CD4-positive, alpha-beta T cell treated with Interleukin-2 at 100 ng/mL for 4 hours (primary cell): ENCODE measurements around the gene CAPN13.

Experiments used
- DNase-seq: peaks from one replicate; pipeline ENCODE4 v3.0.0-alpha.2; 2020; ENCODE audit warnings: low spot score

The CAPN13 gene

DNA sequence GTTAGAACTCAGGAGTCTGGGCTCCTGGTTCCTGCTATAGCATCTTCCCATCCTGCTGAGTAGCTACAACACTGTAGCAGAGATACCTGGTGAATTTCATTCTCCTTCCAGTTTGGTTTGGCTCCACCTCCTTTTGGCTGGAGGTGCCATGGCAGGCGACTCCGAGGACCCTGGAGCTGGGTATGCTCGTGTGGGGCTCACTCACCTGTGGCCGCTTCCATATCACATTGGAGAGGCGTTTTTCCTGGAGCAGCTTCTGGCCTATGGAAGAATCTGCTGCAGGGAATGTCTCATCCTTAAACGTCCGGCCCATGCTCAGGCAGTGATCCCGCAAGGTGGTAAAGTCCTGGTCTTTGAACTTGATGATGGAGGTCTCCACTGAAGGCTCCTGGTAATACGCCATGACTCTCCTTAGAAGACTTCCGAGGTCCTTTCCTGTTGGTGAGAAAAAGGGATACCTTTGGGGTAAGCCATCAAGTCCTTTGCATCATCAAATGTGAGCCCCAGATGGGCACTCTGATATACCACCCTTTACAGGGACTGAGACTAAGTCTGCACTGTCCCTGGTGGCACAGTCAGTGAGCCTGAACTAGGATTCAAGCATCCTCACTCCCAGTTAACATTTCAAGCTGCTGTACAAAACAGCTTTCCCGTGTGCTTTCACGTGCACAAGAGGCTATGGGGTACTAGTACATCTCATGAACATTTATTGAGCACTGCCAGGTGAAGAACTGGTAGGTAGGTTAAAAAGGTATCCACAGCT lies 20.1 kb downstream of the CAPN13 start:
- no peak for DNase-seq

DNA sequence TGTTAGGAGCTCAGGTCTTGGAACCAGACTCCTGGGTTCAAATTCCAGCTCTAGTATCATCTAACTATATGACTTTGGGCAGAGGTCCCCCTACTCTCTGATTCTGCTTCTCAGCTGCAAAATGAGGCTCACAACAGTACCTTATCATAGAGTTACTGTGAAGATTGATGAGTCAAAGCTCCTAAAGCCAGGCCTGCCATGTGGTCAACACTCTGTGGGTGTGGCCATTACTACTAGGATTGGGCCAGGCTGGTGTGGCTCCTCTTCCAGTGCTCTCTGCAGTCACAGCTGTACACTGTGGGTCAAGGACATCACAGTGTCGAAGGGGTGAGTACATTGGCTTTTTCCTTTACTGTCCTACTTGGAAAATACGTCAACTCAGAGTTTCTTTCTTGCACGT lies 22.6 kb downstream of the CAPN13 start:
- no peak for DNase-seq

DNA sequence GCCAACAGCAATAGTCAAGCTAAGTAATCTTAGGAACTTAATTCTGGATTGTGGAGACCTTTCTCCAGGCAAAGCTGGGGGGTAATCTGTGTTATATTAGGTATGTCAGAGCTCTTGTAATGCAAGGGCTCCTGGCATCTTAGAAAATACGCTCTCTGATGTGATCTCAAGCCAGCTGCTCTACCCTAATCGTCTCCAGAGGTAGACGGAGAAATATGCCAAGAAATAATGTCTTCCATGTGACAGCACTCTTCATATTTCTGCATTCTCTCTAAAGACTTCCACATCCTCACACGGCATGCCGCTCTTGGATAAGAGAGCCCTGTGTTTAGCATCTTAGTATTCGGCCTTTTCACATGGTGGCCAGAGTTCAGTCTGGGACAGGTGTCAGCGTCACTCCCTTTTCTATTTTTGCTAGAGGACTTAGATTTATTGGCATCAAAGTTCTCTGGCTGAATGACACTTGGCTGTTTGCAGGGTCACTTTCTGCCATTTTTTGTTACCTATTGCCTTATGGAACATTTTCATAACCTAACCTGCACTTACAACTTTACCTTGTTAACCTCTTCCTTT lies 25.2 kb downstream of the CAPN13 start:
- no peak for DNase-seq

DNA sequence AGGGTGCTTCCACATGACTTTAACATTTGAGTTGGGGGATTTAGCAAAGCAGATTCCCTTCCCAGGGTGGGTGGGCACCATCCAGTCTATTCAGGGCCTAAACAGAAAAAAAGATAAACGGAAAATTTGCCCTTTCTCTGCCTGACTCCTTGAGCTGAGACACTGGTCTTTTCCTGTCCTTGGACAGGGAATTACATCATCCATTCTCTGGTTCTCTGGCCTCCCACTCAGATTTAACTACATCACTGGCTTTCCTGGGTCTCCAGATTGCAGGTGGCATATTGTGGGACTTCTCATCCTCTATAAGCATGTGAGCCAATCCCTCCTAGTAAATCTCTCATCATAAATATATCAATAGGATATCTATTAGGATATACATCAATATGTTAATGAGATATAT lies 25.8 kb downstream of the CAPN13 start:
- no peak for DNase-seq

DNA sequence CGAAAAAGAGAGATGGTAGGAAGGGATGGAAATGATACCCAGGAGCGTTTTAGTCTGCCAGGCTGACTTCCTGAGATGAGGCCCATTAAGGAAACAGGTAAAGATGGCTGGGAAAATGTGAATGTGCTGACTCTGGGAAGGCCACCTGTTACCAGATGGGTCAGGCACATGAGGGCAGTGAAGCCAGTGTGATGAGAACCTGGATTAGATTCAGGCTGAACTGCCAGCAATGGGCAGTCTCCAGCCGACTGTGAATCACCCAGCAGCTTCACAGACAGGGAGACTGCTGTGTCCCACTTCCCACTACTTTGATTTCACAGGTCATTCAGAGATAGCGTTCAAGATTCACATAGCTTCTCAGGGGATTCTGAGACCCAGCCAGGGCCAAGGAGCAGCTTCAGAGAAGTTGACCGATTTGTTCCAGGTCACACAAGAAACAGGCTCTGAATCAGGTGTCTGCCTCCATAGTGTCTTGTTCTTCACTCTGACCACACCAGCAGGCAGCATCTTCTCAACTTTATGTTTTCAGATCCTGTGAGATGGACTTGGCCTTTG lies 26.4 kb downstream of the CAPN13 start:
- no peak for DNase-seq

- DNase-seq = no peak
Observed at GRCh38 chr2:30778611-30779010, 28.6 kb downstream of the CAPN13 start.

DNA sequence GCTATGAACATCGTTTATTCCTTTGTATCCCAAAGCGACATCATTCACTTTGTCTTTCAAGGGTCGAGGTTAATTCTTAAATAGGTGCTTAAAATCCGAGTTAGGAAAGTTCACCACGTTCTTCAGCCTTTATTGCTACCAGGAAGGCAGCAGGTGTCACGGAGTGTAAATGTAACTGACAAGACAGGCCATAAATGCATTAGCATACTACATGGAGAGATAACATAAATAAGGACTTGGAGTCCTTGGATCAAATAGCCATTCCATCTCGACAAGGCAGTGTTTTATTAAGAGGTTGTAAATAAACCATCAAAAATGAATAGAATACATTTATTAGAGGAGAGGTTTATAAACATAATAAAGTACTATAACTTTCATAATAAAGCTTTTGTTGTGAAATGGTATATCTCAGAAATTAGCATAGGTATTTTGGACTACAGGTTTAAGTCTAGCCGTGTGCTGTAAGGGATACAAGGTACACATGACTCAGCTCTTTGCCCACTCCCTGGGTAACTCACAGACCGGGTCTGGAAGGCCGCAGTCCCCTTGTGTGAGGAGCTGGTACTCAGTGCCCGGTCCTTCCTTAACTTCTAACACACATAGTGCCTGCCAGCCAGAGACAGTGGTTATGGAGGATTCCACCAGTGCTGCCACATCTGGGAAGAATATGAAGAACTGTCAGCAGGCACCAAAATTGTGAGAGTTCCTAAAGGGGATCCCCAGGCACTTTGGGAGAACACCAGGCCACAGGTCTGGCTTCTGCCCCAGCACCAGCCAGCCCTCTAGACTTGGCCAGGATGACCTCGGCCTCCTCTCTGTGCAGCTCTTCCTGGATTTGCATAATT lies 29.4 kb downstream of the CAPN13 start:
- no peak for DNase-seq

- no peak for DNase-seq
Observed at GRCh38 chr2:30776831-30777635, 30.2 kb downstream of the CAPN13 start.

DNA sequence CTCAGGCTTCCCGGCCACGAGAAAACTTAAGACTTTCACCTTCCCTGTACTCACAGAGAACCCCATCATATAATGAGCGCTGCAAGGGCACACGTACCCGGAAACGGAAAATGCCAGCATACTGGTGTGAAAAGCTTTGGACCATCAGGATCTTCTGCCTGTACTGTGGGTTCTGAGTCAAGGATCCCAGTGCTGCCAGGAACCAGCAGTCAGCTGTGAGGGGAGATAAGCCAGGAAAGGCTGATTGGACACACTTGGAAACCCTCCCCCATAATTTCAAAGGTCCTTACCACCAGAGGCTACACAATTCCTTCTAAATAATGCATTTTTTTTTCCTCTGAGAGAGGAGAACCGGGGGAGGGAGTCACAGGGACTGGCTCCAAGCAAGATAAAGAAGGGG lies 31.4 kb downstream of the CAPN13 start:
- DNase-seq = no peak

DNA sequence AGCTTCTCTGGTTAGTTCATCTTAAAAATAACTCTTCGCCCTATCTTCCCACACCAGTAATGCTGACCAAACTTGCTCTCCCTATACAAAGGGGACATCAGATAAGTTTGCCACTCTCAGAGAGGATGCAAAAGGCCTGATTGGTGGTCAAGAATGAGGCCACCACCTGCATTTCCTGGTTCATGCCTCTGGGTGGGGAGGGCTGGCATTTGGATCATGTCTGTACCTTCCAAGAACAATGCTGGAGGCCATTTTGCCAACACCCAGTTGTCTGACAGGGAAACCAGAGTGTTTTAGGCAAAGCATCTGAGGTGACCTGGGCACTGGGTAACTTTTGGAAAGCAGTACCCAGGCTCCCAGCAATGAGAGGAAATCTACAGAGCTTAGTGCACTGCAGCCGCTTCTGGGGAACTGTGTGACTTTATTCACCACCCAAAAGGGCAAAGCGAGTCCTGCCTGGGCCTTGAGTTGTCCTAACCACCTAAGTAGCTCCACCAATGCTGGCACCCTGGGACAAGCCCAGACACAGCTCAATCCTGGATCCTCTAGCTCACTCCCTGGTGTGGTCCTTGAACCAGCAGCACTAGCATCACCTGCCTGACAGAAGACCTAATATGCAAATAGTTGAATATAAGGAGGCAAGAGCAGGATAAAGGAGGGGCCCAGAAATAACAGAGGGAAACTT lies 35.1 kb downstream of the CAPN13 start:
- no peak for DNase-seq

- DNase-seq = no peak
Observed at GRCh38 chr2:30770816-30771576, 36.2 kb downstream of the CAPN13 start.

GRCh38 chr2:30769891-30770462 lies 37.3 kb downstream of the CAPN13 start:
- DNase-seq = no peak

DNA sequence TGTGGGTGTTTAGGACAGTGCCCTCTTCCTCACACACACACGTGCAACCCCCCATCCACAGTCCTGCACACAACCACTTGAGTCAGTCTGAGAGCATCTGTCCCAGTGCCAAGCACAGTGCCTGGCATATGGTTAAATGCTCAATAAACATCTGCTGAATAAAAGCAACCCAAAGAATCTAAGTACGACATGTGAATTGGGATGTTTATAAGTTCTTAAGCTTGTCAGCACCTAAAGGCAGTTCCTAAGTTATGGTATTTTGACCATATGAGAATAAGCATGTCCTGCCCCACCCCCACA lies 37.8 kb downstream of the CAPN13 start:
- DNase-seq = no peak

DNA sequence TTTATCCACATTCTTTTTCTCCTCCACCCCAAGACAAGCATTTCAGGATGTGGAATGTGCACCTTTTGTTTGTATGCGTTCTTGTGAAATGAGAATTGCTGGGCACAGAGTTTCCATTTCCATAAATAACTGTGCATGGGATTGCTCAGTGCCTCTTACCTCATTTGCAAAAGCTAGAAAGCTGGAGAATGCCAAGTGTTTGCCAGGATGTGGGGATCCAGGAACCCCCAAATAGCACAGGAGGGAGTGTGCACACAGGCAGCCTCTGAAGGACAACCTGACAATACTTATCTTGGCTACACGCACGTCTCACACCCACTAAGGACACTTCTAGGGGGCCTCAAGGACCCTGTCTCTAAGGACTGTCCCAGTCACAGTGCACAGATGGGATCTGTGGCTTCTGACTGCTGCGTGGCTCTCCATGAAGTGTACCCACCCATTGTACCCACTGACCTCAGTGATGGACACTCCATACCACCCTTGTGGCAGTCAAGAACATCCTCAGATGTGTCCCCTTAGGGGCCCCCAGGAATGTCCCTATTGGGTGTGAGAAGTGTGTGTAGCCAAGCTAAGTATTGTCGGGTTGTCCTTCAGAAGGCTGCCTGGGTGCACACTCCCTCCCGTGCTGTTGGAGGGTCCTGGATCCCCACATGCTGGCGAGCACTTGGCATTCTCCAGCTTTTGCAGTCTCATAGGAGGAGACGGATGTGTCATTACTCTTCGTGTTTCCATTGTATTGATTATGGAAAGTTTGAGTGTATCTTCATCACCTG lies 38.4 kb downstream of the CAPN13 start:
- no peak for DNase-seq

- DNase-seq = no peak
Observed at GRCh38 chr2:30768036-30768686, 39.1 kb downstream of the CAPN13 start.

DNA sequence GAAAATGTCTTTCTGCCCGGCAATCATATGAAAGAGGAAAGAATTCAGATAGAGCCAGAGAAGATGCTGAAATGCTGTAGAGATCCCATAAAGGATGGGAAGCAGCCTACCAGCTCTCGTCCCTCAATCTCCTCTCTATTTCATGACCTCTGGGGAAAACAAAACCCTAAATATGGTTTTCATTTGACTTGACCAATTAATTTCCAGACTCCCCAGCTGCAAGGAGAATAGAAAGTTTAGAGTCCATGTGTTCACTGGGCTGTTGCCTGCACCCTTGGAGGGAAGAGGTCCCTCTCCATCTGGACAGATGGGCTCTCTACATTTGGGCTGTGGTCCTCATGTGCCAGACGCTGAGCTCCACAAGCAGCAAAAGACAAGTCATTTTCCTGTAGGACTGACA lies 40.6 kb downstream of the CAPN13 start:
- no peak for DNase-seq

DNA sequence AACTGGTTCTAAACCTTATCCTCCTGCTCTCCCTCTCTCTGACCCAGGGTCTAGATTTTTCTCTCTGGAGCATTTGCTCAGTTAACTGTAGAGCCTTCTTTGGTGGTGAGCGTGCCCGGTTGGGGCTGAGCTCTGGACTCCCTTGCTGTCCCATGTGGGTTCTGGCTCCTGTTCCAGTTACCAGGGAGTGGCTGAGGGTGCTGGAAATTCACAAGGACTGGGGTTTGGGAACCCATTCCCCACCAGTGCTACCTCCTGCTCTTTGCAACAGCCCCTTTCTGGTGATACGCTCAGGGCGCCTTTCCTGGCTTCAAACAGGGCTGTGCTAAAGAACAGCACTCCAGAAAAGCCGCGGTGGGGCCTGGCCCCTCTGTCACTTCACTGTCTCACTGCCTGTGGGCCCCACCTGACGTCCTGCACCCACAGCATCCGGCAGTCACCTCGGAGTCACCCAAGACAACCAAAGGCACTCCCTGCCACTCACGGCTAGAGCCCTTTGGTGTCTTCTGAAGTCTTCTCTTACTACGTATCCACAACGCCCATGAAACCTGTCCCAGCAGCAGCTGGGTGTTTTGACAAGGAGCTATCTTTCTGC lies 41.3 kb downstream of the CAPN13 start:
- DNase-seq = no peak

GRCh38 chr2:30765191-30765590 lies 42.1 kb downstream of the CAPN13 start:
- no peak for DNase-seq
